ENCODE measurements around the gene SETD7. TPM values are rescaled to one million over a fixed set of nuclear protein-coding genes. Genes with fewer than 3 reads are reported as not detected.
A peak's percentile ranks its signal among the peaks of the same experiment; 100 is the strongest.

SETD7 gene
- total RNA-seq, 1 donor from 2014 or later: 39.4 TPM

DNA sequence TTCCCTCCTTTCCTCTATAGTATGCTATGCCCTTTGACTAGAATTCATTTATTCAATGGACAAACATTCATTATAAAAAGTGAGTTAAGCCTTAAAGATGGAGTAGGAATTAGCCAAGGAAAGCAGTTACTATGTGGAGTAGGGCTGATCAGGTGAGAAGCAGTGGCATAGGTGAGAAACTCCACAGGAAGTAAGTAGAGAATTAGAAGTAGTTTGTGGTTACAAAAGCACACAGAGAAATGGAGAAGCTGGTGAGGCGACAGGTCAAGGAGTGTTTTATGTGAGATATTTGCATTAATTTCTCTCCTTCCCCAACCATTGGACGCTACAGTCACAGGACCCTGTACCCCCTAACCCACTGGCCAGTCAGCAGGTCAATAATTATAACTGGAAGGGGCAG lies 30.6 kb downstream of the SETD7 start:
- Histone ChIP-seq H3K27me3 (ENCODE audit: low read depth) (no peaks in the 10 kb centered on the region), H3K4me1 (peaks cover 10% of the 10 kb centered on the region), H3K4me3 (no peak overlapping the region), H3K36me3 (peaks cover 85% of the 10 kb centered on the region), H3K9me3 (no peaks in the 10 kb centered on the region), H3K27ac (no peak overlapping the region)
- DNase-seq: no peak
- TF ChIP-seq, protein P1, sequence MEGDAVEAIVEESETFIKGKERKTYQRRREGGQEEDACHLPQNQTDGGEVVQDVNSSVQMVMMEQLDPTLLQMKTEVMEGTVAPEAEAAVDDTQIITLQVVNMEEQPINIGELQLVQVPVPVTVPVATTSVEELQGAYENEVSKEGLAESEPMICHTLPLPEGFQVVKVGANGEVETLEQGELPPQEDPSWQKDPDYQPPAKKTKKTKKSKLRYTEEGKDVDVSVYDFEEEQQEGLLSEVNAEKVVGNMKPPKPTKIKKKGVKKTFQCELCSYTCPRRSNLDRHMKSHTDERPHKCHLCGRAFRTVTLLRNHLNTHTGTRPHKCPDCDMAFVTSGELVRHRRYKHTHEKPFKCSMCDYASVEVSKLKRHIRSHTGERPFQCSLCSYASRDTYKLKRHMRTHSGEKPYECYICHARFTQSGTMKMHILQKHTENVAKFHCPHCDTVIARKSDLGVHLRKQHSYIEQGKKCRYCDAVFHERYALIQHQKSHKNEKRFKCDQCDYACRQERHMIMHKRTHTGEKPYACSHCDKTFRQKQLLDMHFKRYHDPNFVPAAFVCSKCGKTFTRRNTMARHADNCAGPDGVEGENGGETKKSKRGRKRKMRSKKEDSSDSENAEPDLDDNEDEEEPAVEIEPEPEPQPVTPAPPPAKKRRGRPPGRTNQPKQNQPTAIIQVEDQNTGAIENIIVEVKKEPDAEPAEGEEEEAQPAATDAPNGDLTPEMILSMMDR (IDR thresholded peaks at IDR 0.05): no peak
- intact Hi-C loops (cut with DNase I): no loop called here
- no peak for ATAC-seq

DNA sequence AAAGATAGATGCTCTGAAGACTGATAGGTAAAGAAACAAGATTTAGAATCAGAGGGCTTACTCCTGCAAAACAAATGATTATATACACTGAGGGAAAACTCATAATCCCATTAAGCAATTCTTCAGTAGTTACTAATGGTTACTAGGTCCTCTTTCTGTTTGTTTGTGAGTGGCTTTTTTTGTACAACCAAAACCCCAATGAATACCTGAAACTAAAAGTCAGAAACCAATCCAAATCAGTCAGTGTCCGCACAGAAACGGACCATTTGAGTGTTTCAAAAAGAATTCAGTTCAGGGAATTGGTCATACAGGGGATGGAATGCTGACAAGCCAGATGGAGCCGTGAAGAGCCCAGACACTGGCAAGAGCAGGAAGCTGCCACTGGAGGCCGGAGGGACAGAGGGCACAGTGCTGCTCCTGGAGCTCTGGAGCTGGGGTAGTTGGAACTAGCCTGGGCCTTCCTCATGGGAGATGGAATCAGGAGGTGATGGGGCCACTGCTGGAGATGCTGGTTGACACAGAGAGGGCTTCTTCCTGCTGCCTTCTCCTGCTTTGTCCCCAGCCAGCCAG lies 31.9 kb downstream of the SETD7 start:
- Histone ChIP-seq H3K9me3 (no peaks in the 10 kb centered on the region), H3K4me3 (no peak overlapping the region), H3K27me3 (ENCODE audit: low read depth) (no peaks in the 10 kb centered on the region), H3K4me1 (peaks cover 8% of the 10 kb centered on the region), H3K27ac (no peak overlapping the region), H3K36me3 (peaks cover 97% of the 10 kb centered on the region)
- peak; percentile 43 to 46 for ATAC-seq
- intact Hi-C loops (cut with DNase I): no loop called here
- no peak for DNase-seq
- TF ChIP-seq, protein P1 (IDR thresholded peaks at IDR 0.05): no peak

GRCh38 chr4:139523076-139523475 lies 32.9 kb downstream of the SETD7 start:
- no peaks in the 10 kb centered on the region for H3K4me1 ChIP-seq
- H3K27me3 ChIP-seq (ENCODE audit: low read depth): no peaks in the 10 kb centered on the region
- intact Hi-C loops (cut with DNase I): no loop called here
- TF ChIP-seq, protein P1 (IDR thresholded peaks at IDR 0.05): no peak
- DNase-seq: no peak
- H3K27ac ChIP-seq: no peak overlapping the region
- H3K4me3 ChIP-seq: no peak overlapping the region
- no peaks in the 10 kb centered on the region for H3K9me3 ChIP-seq
- no peak for ATAC-seq
- H3K36me3 ChIP-seq: peaks cover 99% of the 10 kb centered on the region

DNA sequence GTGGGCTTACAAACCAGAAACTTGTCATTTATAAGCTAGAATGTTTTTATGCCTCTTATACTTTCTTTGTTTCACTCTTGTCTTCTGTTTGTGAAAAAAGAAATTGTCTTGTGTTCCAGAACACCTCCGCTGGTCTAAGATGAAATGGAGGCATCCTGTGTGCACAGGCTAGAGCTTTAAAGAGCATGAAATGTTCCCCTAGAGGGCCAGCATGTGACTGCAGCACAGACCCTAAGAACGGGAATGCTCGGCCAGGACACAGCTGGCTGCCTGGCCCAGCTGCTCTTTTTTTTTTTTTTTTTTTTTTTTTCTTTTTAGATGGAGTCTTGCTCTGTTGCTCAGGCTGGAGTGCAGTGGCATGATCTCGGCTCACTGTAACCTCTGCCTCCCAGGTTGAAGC lies 33.6 kb downstream of the SETD7 start:
- TF ChIP-seq, protein P1 (IDR thresholded peaks at IDR 0.05): no peak
- Histone ChIP-seq H3K9me3 (no peaks in the 10 kb centered on the region), H3K4me3 (no peak overlapping the region), H3K27me3 (ENCODE audit: low read depth) (no peaks in the 10 kb centered on the region), H3K36me3 (peaks cover 99% of the 10 kb centered on the region), H3K4me1 (no peaks in the 10 kb centered on the region), H3K27ac (no peak overlapping the region)
- DNase-seq: no peak
- intact Hi-C loops (cut with DNase I): no loop called here
- no peak for ATAC-seq

DNA sequence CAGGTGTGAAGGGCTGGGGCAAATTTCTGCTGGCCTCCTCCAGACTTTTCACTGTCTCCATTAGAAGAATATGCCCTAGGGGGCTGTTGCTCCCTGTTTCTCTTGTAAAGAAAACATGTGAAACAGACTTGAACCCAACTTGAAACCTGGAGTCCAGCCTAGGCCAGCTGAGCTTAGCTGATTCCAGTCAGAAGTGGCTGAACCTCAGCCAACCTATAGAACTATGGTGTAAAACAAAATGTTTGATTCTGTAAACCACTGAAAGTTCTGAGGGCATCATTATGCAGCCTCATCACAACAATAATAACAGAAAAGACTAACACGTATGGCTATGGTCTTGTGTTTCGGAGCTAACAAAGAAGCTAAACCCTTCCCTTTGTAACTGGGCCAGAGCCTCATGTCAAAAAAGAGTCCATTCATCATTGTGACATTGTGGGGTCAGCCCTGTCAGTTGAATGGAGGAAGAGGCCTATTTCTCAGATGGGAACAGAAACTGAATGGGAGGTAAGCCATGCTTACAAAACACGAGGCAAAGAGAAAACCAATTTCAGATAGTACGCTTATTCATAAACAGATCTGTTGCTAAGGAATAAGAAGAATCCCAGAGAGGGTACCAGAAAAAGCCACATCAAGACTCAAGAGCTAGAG lies 34.1 kb downstream of the SETD7 start:
- no peak overlapping the region for H3K27ac ChIP-seq
- TF ChIP-seq, protein P1 (IDR thresholded peaks at IDR 0.05): no peak
- no peaks in the 10 kb centered on the region for H3K4me1 ChIP-seq
- peaks cover 99% of the 10 kb centered on the region for H3K36me3 ChIP-seq
- H3K4me3 ChIP-seq: no peak overlapping the region
- intact Hi-C loops (cut with DNase I): no loop called here
- no peak for DNase-seq
- H3K9me3 ChIP-seq: no peaks in the 10 kb centered on the region
- H3K27me3 ChIP-seq (ENCODE audit: low read depth): no peaks in the 10 kb centered on the region
- no peak for ATAC-seq

All from lower lobe of right lung (tissue), 2 donors.